Activated CD4-positive, alpha-beta T cell treated with anti-CD3 and anti-CD28 coated beads, Interleukin-2, amount 10 ng/mL, durations not matched to agents 24 days and 14 days (primary cell): ENCODE results near the gene ZKSCAN5. TPM values are rescaled to one million over a fixed set of nuclear protein-coding genes. Genes with fewer than 3 reads are reported as not detected.
"Not testable (repeated sequence)": the region's sequence is repeated elsewhere in the genome, so short reads cannot be mapped to it uniquely, and the experiment has no call there.

ENCODE experiments used
- DNase-seq: peaks from one replicate; pipeline ENCODE4 v3.0.0; 2022
- H3K27ac Mint-ChIP-seq: one replicate; pipeline ENCODE4 v1.8.0; 2022; ENCODE audit warnings: mild to moderate bottlenecking, mixed read lengths
- H3K27me3 Mint-ChIP-seq: one replicate; pipeline ENCODE4 v1.8.0; 2022; ENCODE audit warnings: mixed read lengths
- H3K36me3 Mint-ChIP-seq: one replicate; pipeline ENCODE4 v1.8.0; 2022; ENCODE audit warnings: low read depth, mild to moderate bottlenecking, mixed read lengths
- H3K4me1 Mint-ChIP-seq: one replicate; pipeline ENCODE4 v1.8.0; 2021; ENCODE audit warnings: mixed read lengths
- H3K4me3 Mint-ChIP-seq: one replicate; pipeline ENCODE4 v1.8.0; 2022; ENCODE audit warnings: mild to moderate bottlenecking, moderate library complexity, mixed read lengths
- H3K9me3 Mint-ChIP-seq: one replicate; pipeline ENCODE4 v1.8.0; 2021; ENCODE audit warnings: mixed read lengths
- intact Hi-C: fragments of 100-400 bp; cut with micrococcal nuclease; formaldehyde crosslinking; loops from one replicate; pipeline ENCODE4 v1.15.1; 2023
- total RNA-seq: library from RNA; stranded (reverse); gene quantifications from 2 replicates; pipeline ENCODE4 v1.2.3, GENCODE V29; 2022

ZKSCAN5 gene
- total RNA-seq, 1 donor from 2014 or later = 7.2 TPM

DNA sequence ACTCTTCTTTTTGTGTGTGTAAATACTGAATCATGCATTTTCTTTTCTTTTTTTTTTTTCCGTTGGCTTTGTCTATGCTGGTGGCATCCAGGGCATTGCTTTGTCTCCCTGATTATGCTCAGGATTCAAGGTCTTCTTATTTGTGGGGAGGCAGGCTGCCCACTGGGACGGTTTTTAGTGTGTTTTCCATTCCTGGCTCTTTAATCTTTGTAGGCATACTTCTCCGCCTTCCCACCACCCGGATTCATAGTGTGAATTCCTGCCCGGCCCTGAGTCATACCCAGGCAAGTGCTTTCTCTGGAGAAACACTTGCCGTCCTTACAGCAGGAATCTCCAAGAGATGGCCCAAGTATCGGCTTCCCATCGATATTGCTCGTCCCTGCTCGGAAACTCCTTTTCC, 59.2 kb downstream of the ZKSCAN5 start:
- Mint-ChIP-seq H3K36me3 (peaks cover 55% of the 10 kb centered on the region), H3K27ac (no peak overlapping the region), H3K27me3 (no peaks in the 10 kb centered on the region), H3K4me1 (peaks cover 35% of the 10 kb centered on the region), H3K9me3 (no peaks in the 10 kb centered on the region), H3K4me3 (no peak overlapping the region)
- no peak for DNase-seq
- intact Hi-C loops = no loop called here

DNA sequence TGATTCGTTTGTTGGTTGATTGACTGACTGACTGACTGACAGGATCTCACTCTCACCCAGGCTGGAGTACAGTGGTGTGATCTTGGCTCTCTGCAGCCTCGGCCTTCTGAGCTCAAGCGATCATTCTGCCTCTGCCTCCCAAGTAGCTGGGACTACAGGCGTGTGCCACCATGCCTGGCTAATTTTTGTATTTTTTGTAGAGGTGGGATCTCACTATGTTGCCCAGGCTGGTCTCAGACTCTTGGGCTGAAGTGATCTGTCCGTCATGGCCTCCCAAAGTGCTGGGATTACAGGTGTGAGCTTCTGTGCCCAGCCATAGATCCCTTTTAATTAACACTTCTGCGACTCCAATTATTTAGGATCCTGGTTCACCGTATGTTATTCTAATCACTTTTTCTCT, 64.3 kb downstream of the ZKSCAN5 start:
- peaks cover 66% of the 10 kb centered on the region for H3K36me3 Mint-ChIP-seq
- H3K27ac Mint-ChIP-seq, H3K9me3 Mint-ChIP-seq, H3K4me3 Mint-ChIP-seq, DNase-seq, intact Hi-C loops, H3K27me3 Mint-ChIP-seq: not testable (repeated sequence)
- H3K4me1 Mint-ChIP-seq = peaks cover 10% of the 10 kb centered on the region

DNA sequence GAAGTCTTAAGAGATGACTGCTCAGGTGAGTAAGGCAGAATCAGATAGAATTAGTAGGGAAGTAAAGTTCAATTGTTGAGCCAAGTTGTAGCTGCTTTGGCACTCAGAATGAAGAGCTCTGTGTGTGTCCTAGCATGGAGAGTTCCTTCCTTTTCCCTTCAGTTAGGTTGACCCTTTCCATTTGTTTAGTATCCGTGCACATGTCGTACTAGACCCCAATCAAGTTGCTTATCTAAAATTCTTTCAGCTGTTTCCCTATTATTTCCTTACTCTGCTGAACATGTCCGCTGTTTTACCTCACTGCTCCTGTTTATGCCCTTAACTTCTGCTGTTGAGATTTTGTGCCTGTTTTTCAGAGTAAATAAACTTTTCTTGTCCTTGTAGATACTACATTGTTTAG, 67.3 kb downstream of the ZKSCAN5 start:
- Mint-ChIP-seq H3K27me3 (no peaks in the 10 kb centered on the region), H3K36me3 (peaks cover 50% of the 10 kb centered on the region), H3K9me3 (no peaks in the 10 kb centered on the region), H3K27ac (no peak overlapping the region), H3K4me3 (no peak overlapping the region), H3K4me1 (peaks cover 5% of the 10 kb centered on the region)
- DNase-seq = no peak
- intact Hi-C loops = no loop called here

- intact Hi-C loops = no loop called here
- Mint-ChIP-seq H3K27me3 (no peaks in the 10 kb centered on the region), H3K4me1 (peaks cover 7% of the 10 kb centered on the region), H3K27ac (no peak overlapping the region), H3K36me3 (peaks cover 48% of the 10 kb centered on the region), H3K9me3 (no peaks in the 10 kb centered on the region), H3K4me3 (no peak overlapping the region)
- DNase-seq = no peak
Measured at GRCh38 chr7:99573257-99573656, 68.8 kb downstream of the ZKSCAN5 start.

DNA sequence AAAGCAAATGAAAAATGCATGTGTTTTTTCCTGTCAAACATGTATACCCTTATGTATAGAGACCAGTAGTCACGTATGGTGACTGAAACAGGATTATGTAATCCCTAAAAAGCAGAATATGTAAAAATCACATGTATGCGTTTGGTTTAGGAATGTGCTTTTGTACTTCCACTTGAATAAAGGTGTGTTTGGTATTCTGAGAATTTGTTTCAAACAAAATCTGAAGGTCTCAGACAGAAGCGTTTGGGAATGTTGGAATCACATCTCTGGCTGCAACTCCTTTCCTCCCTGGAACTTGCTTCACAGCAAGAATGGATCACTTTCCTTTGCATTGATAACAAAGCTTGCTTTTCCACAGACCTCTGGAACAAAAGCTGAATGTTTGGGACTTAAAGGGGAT, 71.8 kb downstream of the ZKSCAN5 start:
- Mint-ChIP-seq H3K27ac (no peak overlapping the region), H3K4me1 (peaks cover 22% of the 10 kb centered on the region), H3K9me3 (no peaks in the 10 kb centered on the region), H3K27me3 (peaks cover 2% of the 10 kb centered on the region), H3K4me3 (no peak overlapping the region), H3K36me3 (peaks cover 28% of the 10 kb centered on the region)
- intact Hi-C loops = no loop called here
- no peak for DNase-seq

GRCh38 chr7:99579281-99579955, 75.0 kb downstream of the ZKSCAN5 start:
- intact Hi-C loops = no loop called here
- DNase-seq = peak; percentile 43
- H3K4me1 Mint-ChIP-seq = peaks cover 18% of the 10 kb centered on the region
- peaks cover 3% of the 10 kb centered on the region for H3K27me3 Mint-ChIP-seq
- H3K36me3 Mint-ChIP-seq = no peaks in the 10 kb centered on the region
- H3K27ac Mint-ChIP-seq = no peak overlapping the region
- H3K4me3 Mint-ChIP-seq = peak overlapping the region; percentile 89
- no peaks in the 10 kb centered on the region for H3K9me3 Mint-ChIP-seq

- peak; percentile 78 for DNase-seq
- intact Hi-C loops = loop anchor here (2.0 kb wide), 1 partner anchor 21 kb away; the partner anchor contains the start of gene ZNF655
- H3K36me3 Mint-ChIP-seq = no peaks in the 10 kb centered on the region
- H3K9me3 Mint-ChIP-seq = no peaks in the 10 kb centered on the region
- H3K4me3 Mint-ChIP-seq = peak overlapping the region; percentile 89
- peak overlapping the region; percentile 49 for H3K27ac Mint-ChIP-seq
- H3K4me1 Mint-ChIP-seq = peaks cover 18% of the 10 kb centered on the region
- H3K27me3 Mint-ChIP-seq = peaks cover 3% of the 10 kb centered on the region
Measured at GRCh38 chr7:99579956-99580777, 75.7 kb downstream of the ZKSCAN5 start.

DNA sequence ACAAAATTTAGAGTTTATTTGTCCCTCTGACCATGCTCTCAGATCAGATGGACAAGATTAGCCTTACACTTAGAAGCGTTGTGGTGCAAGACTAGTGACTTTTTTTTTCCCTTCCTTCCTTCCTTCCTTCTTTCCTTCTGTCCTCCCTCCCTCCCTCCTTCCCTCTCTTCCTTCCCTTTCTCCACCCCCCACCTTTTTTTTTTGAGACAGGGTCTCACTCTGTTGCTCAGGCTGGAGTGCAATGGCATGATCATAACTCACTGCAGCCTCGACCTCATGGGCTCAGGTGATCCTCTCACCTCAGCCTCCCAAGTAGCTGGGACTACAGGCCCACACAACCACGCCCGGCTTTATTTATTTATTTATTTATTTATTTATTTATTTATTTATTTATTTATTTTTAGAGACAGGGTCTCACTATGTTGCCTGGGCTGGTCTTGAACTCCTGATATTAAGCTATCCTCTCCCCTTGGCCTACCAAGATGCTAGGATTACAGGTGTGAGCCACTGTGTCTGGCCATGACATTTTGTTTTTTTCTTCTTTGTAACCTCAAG, 76.4 kb downstream of the ZKSCAN5 start:
- intact Hi-C loops = loop anchor here (2.0 kb wide), 1 partner anchor 22 kb away; the partner anchor contains the start of gene ZNF655
- not testable (repeated sequence) for H3K9me3 Mint-ChIP-seq, DNase-seq, H3K36me3 Mint-ChIP-seq, H3K27me3 Mint-ChIP-seq, H3K27ac Mint-ChIP-seq
- Mint-ChIP-seq H3K4me3 (peak overlapping the region; percentile 89), H3K4me1 (peaks cover 18% of the 10 kb centered on the region)

Other genes with a start within 250 kb of the ZKSCAN5 start
- not detected in 2 replicates for gene MYH16, start 231.8 kb upstream of the ZKSCAN5 start, total RNA-seq
- gene ARPC1A, start 178.8 kb upstream of the ZKSCAN5 start, total RNA-seq = 76.0 and 80.8 TPM in 2 replicates
- 248 and 250 TPM in 2 replicates for gene ARPC1B, start 129.9 kb upstream of the ZKSCAN5 start, total RNA-seq
- 167 and 168 TPM in 2 replicates for gene PDAP1, start 96.1 kb upstream of the ZKSCAN5 start, total RNA-seq
- 136 and 147 TPM in 2 replicates for gene BUD31, start 95.7 kb upstream of the ZKSCAN5 start, total RNA-seq
- gene PTCD1, start 65.9 kb upstream of the ZKSCAN5 start, total RNA-seq = 10.5 and 10.7 TPM in 2 replicates
- gene CPSF4, start 65.7 kb upstream of the ZKSCAN5 start, total RNA-seq = 83.5 and 89.0 TPM in 2 replicates
- gene ATP5MF, start 38.5 kb upstream of the ZKSCAN5 start, total RNA-seq = 380 and 393 TPM in 2 replicates
- 22.6 and 23.6 TPM in 2 replicates for gene ZNF789, start 31.8 kb upstream of the ZKSCAN5 start, total RNA-seq
- gene ZNF394, start 4.4 kb upstream of the ZKSCAN5 start, total RNA-seq = 38.1 and 38.7 TPM in 2 replicates
- 4.7 and 5.8 TPM in 2 replicates for gene FAM200A, start 47.5 kb downstream of the ZKSCAN5 start, total RNA-seq
- 76.2 and 76.4 TPM in 2 replicates for gene ZNF655, start 54.0 kb downstream of the ZKSCAN5 start, total RNA-seq
- 0.50 and 0.61 TPM in 2 replicates for gene TMEM225B, start 93.6 kb downstream of the ZKSCAN5 start, total RNA-seq
- 29.4 and 30.0 TPM in 2 replicates for gene ZSCAN25, start 112.3 kb downstream of the ZKSCAN5 start, total RNA-seq
- gene CYP3A5, start 175.3 kb downstream of the ZKSCAN5 start, total RNA-seq = not detected in 2 replicates
- not detected in 2 replicates for gene CYP3A7, start 230.5 kb downstream of the ZKSCAN5 start, total RNA-seq